HG03571 (cell line): ENCODE results near the gene BLOC1S1.

Source experiments
- ATAC-seq: cut with Tn5 transposase; IDR thresholded peaks from one replicate; pipeline ENCODE4 v1.9.1; 2021; ENCODE audit not compliant: unreplicated experiment

The BLOC1S1 gene

DNA sequence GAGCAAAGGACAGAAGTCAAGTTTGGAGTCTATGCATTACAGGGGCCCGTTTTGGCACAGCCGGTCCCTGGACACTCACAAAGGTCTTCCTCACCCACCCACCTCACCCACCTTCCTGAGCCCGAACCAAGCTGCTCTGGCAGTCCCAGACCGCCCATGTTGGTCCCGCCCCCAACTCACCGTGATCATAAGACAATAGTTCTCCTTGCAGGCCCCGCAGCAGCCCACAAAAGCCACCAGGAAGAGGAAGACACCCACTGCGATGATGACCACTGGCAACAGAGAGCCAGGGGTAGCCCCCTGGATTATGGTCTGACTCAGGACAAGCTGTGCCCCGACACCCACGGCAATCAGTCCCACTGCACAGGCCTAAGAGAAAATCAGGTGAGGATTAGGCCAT, 11.1 kb downstream of the BLOC1S1 start:
- no peak for ATAC-seq

DNA sequence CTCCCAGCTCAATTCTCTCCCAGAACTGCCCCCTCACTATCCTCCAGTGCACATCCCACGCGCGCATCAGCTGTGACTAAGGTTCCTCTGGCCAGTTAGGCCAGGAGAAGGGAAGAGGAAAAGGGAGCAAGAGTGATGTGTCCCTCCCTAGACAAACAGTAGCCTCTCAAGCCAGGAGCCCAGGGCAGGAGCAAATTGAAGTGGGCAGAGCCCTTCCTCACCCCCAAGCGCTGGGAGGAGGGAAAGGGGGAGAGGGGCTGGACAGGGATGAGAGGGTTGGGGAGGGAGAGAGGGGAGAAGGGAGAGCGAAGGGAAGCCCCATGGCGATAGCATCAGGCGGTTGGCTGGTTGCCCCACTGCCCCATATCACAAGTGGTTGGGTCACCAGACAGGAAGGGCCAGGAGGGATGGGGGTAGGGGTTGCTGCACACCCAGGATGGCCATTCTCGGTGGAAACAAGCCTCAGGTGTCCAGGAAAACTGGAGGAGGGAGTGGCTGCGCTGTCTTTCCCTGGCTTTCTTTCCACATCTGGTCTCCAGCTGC, 11.9 kb downstream of the BLOC1S1 start:
- no peak for ATAC-seq

DNA sequence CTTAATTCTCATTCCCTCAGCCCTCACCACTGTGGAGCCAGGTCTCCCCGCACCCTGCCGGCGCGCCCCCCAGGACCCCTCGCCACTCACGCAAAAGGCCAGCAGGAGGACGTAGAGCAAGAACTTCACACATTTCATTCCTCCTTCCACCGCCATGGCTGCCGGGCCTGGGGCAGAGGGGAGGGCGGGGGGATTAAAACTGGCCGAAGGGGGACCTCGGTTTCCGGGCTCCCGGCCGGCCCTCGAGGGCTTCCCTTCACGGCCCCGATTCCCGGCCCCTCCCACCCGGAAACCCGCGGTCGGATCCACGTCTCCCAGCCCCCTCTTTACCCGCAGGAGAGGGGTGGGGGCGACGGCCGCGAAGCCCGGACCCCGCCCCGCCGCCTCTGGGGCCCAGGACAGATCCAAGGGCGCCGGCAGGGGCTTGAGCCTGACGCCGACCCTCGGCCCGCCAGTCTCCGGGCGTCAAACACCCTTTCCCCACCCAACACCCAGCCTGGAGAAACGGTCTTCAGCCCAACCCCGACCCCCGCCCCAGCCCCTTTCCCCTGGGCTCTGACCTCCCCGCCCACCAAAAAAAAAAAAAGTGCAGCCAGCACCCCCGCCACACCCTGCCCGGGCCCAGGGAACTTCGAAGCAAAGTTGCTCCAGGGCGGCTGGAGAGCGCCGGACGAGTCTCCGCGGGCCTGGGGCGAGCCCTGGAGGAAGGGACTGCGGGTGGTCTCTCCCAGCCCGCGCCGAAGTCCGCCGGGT, 12.5 kb downstream of the BLOC1S1 start:
- peak; percentile 16 for ATAC-seq

DNA sequence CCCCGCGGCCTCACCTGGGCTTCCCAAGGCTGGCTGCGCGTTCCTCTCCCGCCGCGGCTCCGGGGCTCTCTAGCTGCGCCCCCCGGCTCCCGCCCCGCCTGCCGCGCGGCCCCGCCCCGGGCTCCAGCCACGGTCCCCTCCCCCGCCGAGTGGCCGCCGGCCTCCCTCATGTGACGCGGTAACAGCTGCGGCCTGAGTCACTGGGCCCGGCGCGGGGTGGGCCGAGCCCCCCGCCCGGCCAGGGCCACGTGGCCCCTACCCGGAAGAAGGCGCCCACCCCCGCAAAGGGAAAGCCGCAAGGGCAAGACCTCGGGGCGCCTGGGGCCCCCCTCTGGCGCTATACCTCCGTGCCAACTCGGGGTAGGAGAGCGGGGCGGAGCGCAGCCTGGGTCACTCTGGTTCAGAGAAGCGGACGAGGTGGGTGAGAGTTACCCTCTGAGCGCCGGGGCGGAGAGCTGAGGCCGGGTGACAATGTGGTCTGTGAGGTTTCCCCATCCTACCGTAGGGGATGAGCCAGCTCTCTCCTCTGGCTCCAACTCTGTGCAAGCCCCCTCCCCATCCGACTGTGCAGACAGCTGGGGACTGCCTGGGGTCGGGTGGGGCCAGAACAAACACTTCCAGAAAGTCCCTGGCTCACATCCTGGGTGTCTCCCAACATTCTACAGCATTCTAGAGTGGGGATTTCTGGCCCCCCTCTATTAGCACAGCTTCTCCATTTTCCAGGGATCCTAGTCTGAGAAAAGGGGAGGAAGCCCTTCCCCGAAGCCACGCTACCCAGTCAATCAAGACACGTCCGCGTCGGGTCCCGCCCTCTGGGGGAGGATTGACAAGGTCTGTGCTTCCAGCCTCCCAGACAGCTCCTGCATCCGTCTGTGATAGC, 13.3 kb downstream of the BLOC1S1 start, which contains the start of gene CD63:
TSS of gene CD63 (minus strand) at position 71 of the 880 bp plus-strand sequence. CDS start 668 bp downstream, outside the sequence.
- peak; percentile 63 for ATAC-seq

DNA sequence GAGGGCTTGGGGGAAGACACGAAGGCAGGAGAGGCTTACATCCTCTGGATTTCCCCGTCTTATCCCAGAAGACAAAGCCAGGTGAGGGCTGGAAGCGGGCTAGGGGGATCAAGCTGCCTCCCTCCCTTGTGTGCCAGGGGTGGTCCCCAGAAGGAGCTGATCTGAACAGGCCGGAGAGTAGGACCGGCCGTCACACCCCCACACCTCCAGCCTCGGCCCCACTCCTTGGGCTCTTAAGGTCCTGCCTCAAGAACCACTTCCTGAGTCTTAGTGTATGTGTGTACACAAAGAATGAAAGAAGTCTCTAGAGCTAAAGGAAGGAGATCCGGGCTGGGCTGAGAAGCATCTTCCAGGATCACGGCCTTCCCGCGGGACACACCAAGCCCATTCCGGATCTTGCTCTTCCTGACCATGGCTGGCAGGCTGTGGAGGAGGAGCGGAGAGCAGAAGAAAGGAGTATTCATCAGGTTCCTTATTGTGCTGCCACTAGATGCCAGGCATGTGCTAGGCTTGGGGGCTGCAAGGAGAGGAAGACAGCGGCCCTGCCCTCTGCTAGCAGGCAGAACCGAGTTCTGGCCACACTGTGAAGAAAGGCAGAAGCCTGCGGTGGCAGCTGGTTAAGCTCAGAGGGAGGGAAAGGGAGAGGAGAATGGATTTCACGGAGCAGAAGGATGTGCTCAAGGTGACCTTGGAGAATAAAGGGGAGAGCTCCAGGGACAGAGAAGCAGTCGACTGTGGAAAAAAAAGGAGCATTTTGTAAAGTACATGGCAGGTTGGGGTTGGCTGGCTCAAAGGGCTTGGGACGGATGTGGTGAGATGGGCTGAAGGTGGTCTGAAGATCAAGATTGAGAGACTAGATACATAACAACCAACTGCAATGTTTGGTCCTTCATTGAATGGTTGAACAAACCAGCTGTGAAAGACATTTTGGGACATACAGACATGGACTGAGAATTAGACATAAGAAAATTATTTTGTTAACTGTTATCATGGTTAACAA, 14.3 kb downstream of the BLOC1S1 start:
- ATAC-seq, result peak; percentile 50

DNA sequence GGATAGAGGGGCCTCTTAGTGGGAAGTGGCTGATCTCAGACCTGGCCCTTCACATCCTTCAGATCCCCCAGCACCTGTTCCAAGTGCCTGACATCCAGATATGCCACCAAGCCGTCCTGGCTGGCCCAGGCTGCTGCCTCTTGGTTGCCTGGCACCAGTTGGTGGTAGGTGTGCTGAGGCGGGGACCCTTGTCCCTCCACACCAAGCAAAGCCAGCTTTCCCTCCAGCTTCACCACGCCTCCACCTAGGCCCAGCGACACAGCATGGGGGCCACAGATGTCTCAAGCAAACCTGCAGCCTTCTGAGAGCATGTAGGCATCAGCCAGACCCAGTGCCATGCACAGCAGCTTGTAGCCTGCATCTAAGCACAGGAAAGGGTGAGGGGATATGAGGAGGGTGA, 16.4 kb downstream of the BLOC1S1 start:
- ATAC-seq, result no peak

DNA sequence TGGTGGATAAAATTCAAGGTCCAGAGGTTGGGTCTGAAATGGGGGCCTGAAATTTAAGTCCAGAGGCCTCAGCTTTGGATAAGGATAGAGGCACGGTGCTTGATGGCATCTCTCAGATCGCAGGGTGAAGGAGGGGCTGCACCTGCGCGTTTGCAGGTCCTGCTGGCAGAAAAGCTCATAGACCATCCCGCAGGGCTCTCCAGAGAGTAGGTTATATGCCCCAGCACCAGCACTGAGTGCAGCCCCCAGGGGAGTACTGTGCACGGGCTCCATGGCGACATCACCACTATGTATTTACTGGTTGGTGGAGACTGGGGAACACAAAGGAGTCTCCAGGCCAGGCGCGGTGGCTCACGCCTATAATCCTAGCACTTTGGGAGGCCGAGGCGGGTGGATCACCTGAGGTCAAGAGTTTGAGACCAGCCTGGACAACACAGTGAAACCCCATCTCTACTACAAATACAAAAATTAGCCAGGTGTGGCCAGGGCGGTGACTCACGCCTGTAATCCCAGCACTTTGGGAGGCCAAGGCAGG, 17.2 kb downstream of the BLOC1S1 start:
- ATAC-seq, result no peak

DNA sequence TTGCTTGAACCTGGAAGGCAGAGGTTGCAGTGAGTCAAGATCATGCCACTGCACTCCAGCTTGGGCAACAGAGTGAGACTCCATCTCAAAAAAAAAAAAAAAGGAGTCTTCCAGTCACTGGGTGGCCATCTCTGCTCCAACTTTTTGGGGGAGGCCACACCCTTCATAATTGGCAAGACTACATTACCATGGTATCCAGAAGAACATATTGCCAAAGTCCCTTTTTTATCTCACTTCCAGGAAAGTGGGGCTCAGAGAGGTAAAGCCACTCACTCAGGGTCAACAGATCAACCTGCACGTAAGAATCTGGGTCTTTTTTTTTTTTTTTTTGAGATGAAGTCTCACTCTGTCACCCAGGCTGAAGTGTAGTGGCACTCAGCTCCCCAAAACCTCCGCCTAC, 18.0 kb downstream of the BLOC1S1 start:
- no peak for ATAC-seq

DNA sequence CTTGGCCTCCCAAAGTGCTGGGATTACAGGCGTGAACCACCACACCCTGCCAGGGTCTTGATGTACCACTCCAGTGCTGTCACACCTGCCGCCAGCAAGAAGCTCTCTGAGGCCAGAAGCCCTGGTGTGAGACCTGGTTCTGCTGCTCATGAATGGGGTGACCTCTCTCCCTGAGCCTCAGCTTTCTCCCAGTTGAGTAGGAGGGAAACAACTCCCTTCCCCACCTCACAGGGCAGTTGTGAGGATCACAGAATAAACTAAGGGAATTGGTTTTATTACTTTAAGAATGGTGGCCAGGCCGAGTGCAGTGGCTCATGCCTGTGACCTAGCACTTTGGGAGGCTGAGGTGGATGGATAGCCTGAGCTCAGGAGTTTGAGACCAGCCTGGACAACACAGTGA, 18.7 kb downstream of the BLOC1S1 start:
- ATAC-seq, result no peak

DNA sequence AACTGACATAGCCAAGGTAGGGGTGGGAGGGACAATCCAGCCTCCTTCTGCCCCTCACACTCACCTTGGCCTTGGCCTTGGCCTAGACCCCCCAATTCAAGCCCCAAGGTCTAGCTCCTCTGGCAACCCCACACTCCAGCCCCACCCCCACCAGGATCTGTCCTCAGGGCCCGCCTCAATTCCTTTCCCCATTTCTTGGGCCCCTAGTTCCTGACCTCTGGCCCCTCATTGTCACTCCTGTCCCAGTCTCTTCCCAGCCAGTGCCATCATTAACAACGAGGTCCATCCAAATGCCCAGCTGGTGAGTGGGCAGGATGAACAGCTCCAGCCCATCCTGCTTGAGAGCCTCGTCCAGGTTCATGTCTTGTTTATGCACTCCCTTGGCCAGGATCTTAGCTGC, 20.2 kb downstream of the BLOC1S1 start:
- no peak for ATAC-seq

DNA sequence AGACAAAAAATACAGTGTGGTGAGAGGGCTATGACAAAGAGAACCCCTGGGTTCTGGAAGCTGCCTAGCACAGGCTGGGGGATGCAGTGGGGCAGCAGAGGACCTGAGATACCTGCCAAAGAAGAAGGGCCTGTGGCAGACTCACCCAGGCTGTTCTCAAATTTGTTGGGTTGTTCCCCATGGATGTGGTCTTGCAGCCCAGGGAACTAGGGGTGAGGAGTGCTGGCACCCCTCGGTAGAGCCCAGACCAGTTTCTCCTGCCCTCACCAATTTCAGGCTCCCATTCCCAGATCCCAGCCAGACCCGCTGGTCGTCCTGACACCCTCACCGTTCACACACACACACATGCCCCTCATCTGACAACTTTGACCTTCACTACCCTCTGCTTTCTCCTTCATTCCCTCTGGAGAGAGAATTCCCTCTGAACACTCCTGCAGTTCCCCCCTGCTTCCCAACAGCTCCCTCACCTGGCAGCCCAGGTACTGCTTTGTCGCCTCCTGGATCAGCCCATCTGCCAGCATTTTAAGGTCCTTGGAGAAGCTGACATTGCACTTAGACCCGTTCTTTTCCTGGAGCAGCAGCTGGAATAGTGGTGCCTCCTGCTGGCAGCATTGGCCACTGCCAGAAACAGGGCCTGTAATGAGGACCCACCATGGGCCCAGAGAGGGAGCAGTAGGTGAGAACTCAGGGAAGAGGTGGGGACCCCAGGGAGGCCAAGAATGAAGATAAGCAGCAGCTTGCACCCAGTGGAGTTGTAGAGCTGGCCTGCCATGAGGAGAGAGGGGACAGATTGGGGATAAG, 21.1 kb downstream of the BLOC1S1 start:
- no peak for ATAC-seq

DNA sequence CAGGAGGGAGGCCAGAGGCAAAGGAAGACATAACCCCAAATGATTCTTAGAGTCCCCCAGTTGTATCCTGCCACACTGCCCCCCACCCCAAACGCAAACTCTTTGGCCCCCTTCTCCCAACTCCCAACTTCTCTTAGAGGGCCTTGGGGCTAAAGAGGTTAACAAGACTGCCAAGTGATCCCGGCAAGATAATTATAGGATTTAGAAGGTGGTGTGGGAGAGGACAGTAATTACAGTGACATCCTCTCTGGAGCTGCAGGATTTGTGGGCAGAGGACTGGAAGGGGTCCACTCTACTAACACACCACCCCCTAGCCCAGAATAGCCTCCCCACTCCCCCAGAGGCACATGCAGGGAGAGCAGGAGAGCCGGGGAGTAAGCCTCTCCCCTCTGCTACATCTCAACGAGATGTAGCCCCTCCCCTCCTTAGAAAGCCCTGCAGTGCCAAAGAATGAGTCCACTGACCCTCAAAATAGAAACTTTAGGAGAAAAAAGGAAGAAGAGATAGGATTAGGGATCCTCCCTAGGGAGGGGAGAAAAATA, 21.8 kb downstream of the BLOC1S1 start:
- no peak for ATAC-seq

DNA sequence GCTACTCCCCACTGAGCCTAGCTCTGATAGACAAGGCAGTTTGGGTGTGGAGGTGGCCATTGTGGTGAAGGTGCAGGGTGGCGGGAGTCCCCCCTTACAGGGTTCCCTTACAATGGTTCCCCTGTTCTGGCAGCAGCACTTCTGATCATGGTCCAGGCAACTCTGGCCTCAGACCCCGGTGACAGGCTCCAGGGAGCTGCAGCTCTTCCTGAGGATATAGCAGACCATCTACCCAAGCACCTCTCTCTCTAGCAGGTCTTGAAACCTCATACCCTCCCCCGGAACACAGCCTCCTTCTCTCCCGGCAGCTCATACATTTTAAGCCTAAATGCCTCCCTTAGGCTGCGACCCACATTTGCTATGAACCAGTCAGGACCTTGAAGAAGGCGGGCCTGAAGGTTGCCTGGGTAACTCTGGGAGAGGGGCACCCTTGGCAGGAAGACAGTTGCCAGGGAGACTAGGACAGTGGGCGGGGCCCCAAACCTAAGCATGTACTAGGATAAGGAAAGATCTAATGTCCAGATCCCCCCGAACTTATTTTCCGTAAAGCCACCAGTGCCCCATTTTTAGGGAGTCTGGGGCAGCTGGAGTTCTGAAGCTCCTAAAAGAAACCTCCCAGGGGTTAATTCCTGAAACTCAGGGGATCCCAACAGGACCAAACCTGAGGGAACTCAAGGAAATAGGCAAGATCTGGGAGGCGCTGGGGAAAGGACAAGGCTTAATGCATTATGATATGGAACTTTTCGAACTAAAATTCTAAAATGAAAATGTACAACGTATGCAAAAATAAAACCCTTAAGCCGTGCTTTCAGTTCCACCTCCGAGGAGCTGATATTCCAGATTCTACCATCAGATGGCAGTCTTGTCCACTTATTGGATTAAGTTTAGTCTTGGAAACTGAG, 22.5 kb downstream of the BLOC1S1 start:
- peak; percentile 85 for ATAC-seq

DNA sequence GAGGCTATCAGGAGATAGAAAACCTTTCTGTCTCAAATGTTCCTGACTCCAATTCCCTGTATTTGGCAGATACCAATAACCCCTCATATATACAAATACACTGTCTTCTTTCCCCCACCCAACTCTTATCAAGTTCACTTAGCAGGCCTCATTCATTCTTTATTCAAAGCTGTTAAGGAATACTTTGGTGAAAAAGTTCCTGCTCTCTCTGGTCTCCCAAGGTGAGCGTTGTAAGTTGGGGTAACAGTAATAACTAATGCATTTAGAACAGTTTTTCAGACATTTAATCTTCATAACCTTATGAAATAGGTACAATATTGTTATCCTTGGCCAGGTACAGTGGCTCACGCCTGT, 23.2 kb downstream of the BLOC1S1 start:
- no peak for ATAC-seq

DNA sequence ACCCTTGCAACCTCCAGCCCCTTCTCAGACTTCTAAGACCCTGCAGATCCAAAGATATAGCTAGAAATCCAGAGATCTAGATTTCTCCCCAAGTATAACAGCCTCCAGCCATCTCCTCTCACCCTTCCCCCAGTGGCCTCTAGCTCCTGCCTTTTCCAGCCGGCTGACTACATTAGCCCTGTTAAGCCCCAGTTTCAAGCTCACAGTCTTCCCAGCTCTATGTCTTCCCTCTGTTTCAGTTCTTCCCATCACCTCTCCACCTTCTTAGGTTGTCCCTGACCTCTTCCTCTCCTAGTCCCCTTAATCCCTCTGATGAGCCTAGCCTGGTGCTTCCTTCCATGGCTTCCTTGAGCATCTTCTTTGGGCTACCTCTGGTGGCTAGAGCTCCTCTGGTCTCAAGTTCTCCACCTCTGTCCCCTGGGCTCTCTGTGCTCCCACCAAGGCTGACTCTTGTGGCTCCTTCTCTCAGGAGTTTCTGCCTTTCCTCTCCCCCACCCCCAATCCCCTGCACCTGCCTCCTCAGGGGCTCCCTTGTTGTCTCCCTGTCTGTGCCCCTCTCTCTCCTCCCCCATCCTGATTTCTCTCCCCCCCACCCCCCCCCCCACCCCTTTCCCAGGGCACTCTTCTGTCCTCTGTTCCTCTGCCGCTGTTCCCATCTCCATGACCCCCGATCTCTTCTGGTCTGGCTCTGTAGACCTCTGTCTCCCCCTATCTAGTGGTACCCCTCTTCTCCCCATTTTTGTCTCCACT, 26.3 kb downstream of the BLOC1S1 start:
- ATAC-seq, result no peak

DNA sequence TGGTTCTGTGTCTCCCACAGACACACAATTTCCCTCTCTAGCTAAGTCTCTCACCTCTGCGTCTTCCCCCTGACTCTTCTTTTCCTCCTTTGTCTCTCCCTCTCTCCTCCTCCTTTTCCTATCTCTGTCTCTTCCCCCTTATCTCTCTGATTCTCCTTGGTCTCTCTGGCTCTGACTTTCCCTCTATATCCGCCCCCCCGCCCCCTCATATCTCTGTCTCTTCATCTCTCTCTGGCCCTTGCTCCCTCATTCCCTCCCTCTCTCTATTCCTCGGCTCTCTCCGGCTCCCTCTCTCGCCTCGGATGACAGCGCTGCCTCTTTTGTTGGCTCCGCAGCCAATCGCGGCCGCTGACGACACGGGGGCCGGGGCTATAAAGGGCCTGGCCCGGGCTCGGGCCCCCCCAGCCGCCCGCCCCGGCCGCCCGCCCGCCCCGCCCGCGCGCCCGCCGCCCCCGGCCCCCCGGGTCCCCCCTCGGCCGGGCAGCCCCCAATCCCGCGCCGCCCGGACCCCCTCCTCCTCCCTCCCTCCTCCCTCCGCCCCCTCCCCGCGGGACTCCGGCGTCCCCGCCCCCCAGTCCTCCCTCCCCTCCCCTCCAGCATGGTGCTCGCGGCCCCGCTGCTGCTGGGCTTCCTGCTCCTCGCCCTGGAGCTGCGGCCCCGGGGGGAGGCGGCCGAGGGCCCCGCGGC, 27.0 kb downstream of the BLOC1S1 start, which contains the start of gene GDF11:
TSS of gene GDF11 (plus strand) at position 404 of the 687 bp plus-strand sequence. CDS start at position 599, 195 bp downstream.
- peak; percentile 23 for ATAC-seq
